Stomach (tissue), 4 donors: ENCODE measurements around the gene CCBE1.

ENCODE experiments used
- EP300 ChIP-seq: sonication (generic); formaldehyde crosslinking; IDR thresholded peaks from one replicate; pipeline ENCODE4 v1.6.1; 2017; ENCODE audit warnings: antibody characterized with exemption
- POLR2A ChIP-seq, 4 donors: fragments of 450-650 bp; IDR thresholded peaks; one replicate each; pipeline ENCODE4 v1.6.1; 2016; ENCODE audit warnings: antibody characterized with exemption in 4 of 4, control low read depth in 2 of 4, mild to moderate bottlenecking in 1 of 4, moderate library complexity in 1 of 4
- POLR2AphosphoS5 ChIP-seq, 3 donors: sonication (generic); formaldehyde crosslinking; IDR thresholded peaks; one replicate each; pipeline ENCODE4 v1.6.1; 2016; ENCODE audit warnings: antibody characterized with exemption in 3 of 3
- TF ChIP-seq, protein P1 (sequence below), 7 experiments: fragments of 450-650 bp in 4 of 7; fragments of 200-600 bp in 3 of 7; sonication (generic) in 3 of 7; IDR thresholded peaks; one replicate each; pipeline ENCODE4 v1.5.1; 2016 to 2019; ENCODE audit warnings: antibody characterized with exemption in 7 of 7, control low read depth in 2 of 7, mild to moderate bottlenecking in 1 of 7

- TF ChIP-seq, protein P1, sequence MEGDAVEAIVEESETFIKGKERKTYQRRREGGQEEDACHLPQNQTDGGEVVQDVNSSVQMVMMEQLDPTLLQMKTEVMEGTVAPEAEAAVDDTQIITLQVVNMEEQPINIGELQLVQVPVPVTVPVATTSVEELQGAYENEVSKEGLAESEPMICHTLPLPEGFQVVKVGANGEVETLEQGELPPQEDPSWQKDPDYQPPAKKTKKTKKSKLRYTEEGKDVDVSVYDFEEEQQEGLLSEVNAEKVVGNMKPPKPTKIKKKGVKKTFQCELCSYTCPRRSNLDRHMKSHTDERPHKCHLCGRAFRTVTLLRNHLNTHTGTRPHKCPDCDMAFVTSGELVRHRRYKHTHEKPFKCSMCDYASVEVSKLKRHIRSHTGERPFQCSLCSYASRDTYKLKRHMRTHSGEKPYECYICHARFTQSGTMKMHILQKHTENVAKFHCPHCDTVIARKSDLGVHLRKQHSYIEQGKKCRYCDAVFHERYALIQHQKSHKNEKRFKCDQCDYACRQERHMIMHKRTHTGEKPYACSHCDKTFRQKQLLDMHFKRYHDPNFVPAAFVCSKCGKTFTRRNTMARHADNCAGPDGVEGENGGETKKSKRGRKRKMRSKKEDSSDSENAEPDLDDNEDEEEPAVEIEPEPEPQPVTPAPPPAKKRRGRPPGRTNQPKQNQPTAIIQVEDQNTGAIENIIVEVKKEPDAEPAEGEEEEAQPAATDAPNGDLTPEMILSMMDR (IDR thresholded peaks at IDR 0.05), result no peak
- TF ChIP-seq EP300, result no peak
- no peak for TF ChIP-seq POLR2A (IDR thresholded peaks at IDR 0.05)
- TF ChIP-seq POLR2AphosphoS5 (IDR thresholded peaks at IDR 0.05), result no peak
These were observed 32.9 kb downstream of the CCBE1 start for GRCh38 chr18:59664329-59664728.
